Lung microvascular endothelial cell (primary cell): Measurements from ENCODE around the gene GALNTL6. TPM values are rescaled to one million over a fixed set of nuclear protein-coding genes. Genes with fewer than 3 reads are reported as not detected.

Source experiments
- DNase-seq, 2 donors: peaks; one replicate each; pipeline versions ENCODE4 v3.0.0 to v3.0.0-alpha.2; 2010; ENCODE audit warnings: low read depth in 2 of 2
- total RNA-seq: library from RNA; depleted of rRNA; stranded (reverse); fragments of >200 nt; gene quantifications from 2 replicates; pipeline ENCODE4 v1.2.1, GENCODE V29; 2014

The GALNTL6 gene
- total RNA-seq, 1 donor from 2014 or later: not detected

- DNase-seq: no peak
Measured at GRCh38 chr4:172207258-172207657, 394.1 kb downstream of the GALNTL6 start.

GRCh38 chr4:172207886-172208285, 394.7 kb downstream of the GALNTL6 start:
- no peak for DNase-seq

DNA sequence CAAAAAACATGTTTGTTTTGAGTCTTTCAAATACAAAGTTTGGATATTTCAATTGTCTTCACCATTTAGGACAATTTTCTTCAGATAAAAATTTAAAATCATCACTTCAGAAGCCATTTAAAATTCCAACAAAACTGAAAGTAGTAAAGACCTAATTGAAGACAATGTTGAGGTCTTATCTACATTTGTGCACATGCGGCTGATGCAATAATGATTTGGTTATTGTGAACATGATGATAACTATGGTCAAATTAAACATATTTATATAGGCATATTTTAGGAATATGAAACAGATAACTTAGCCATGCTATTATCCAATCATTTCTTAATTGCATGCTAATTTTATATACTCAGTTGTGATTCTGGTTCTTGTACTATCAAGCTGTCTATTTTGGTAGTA, 407.5 kb downstream of the GALNTL6 start:
- no peak for DNase-seq

GRCh38 chr4:172225457-172225856, 412.3 kb downstream of the GALNTL6 start:
- no peak for DNase-seq

GRCh38 chr4:172232966-172233365, 419.8 kb downstream of the GALNTL6 start:
- no peak for DNase-seq

GRCh38 chr4:172243551-172243950, 430.3 kb downstream of the GALNTL6 start:
- DNase-seq: no peak

DNA sequence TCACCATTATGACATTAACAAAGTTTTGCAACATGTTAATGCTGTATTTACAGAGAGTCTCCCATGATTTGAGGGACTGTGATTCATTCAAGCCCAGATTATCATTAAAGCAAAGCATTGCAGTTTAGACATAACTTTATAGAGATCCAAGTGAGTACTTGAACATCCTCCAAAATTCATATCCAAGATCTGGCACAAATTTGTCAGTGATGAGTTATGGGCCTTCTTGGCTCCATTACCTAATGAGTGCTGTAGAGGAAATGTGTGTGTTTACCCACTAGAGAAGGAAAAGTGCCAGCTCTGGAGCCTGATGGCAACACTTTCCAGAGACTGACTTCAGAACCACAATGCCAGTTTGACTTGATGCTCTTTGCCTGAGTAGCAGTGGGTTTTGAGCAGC, 432.3 kb downstream of the GALNTL6 start:
- no peak for DNase-seq

DNA sequence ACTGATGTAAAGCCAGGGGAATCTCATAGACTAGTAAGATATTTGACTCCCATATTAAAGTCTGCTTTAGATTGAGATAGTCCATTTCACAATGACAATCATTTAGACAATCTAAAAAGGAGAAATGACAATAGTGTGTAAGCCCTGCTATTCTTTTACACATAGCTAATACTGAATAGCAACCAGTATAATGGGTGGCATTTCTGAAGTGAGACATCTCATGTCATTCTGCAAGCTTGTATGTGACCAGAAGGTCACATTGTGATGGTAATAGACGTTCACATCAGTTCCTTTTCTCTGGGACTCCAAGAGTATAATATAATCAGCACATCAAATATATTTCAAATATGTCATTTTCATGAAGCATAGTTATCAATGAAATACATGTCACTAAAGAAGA, 440.2 kb downstream of the GALNTL6 start:
- no peak for DNase-seq

- DNase-seq: no peak
Measured at GRCh38 chr4:172256820-172257219, 443.6 kb downstream of the GALNTL6 start.

GRCh38 chr4:172270397-172270796, 457.2 kb downstream of the GALNTL6 start:
- DNase-seq: no peak

DNA sequence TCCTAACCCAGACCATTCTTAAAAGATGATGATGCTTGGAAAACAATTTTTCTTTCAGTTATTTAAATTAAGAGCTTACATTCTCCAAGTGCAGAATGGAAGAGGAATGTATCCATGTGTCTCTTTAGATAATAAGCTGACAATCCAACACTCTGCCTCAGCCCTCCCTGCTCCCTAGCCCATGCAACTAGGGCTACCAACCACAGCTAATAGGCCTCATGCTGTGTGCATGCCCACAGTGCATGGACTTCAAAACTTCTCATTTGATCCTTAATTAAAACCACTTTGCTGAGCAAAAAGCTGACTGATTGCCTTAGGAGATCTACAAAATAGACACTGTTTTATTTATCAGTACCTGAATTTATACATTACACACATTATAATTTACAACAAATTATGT, 473.9 kb downstream of the GALNTL6 start:
- no peak for DNase-seq

- no peak for DNase-seq
Measured at GRCh38 chr4:172305698-172306097, 492.5 kb downstream of the GALNTL6 start.

GRCh38 chr4:172308078-172308477, 494.9 kb downstream of the GALNTL6 start:
- DNase-seq: no peak

- DNase-seq: no peak
Measured at GRCh38 chr4:172311682-172312081, 498.5 kb downstream of the GALNTL6 start.

DNA sequence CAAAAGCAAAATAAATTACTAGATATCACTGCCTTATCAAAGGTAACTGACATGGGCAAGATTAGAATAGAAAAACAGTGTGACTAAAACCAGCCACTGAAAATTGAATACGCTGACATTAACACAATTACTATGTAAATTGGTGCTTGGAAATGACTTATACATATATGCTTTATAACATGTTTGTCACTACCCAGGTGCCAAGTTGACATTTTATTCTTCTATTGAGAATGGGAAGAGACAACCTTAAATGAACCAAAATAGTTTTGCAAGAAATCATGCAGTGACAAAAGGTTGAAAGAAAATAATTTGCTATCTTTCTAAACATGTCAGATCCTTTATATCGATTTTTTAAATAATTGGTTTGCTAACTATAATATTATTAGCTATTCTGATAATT, 510.1 kb downstream of the GALNTL6 start:
- DNase-seq: no peak

DNA sequence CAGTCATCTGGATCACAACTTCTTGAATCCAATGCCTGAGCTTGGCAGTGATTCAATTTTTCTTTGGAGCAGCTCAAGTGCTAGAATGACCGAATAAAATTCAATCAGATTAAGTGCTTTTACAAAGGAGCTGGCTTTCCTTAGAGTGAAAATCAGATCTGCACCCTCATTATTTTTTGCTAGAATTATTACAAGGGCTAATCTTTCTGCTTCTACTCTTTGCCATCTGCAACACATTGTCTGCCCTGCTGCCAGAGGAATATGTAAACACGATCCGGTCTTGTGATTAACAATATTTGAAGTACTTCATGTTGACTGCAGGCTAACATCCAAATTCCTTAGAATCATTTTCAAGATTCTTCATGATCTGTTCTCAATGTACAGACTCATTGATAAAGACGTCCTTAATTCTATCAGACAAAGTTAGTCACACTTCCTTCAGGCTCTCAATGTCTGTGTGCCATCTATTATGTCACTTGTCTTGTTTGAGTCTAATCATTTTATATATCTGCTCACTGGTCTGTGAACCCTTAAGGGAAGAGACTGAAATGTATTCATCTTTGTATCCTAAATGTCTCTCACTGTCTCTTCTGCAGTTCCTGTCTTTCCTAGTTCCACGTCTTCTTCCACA, 531.2 kb downstream of the GALNTL6 start:
- DNase-seq: no peak

DNA sequence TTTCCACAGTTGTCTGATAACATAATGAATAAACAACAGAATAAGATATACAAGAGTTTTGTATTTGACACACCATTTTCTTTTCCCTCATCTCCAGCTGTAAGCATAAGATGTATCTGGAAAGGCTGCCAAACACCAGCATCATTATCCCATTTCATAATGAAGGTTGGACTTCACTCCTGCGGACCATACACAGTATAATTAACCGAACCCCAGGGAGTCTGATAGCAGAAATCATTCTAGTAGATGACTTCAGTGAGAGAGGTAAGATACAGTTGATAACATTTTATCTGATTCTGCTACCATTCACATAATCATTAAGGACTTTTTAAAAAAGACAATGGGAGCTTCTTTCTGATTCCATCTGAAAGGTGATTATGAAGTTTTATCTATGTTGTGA, 535.2 kb downstream of the GALNTL6 start:
- no peak for DNase-seq

DNA sequence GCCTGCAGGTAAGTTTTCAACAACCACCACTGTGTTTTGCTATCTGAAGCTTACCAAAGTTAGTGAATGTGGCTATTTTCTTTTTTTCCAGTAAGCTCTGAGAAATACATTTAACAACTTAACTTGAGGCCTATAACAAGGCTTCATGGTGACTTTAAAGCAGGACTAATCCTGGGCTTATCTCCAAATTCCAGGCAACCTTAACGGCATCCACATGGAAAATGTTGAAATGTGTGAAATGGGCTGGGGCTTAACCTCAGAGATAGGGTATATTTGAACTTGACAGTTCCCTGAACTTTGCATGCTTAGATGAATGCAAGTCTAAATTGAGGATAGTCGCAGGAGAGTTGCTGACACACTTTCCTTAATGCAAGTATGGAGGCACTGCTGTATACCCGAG, 539.2 kb downstream of the GALNTL6 start:
- no peak for DNase-seq

- DNase-seq: no peak
Measured at GRCh38 chr4:172356016-172356415, 542.8 kb downstream of the GALNTL6 start.

- DNase-seq: no peak
Measured at GRCh38 chr4:172357006-172357540, 543.9 kb downstream of the GALNTL6 start.

GRCh38 chr4:172362569-172362968, 549.4 kb downstream of the GALNTL6 start:
- no peak for DNase-seq

DNA sequence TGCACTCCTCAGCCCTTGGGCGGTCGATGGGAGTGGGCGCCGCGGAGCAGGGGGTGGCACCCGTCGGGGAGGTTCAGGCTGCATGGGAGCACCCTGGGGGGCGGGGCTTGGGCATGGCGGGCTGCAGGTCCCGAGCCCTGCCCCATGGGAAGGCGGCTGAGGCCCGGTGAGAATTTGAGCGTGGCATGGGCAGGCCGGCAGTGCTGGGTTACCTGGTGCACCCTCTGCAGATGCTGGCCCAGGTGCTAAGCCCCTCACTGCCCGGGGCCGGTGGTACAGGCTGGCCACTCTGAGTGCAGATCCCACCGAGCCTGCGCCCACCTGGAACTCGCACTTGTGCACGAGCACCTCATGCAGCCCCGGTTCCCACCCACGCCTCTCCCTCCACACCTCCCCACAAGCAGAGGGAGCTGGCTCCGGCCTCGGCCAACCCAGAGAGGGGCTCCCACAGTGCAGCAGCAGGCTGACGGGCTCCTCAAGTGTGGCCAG, 556.3 kb downstream of the GALNTL6 start:
- no peak for DNase-seq

- DNase-seq: no peak
Measured at GRCh38 chr4:172377486-172378140, 564.4 kb downstream of the GALNTL6 start.
